ENCODE data around the gene CSTA. TPM values are rescaled to one million over a fixed set of nuclear protein-coding genes. Genes with fewer than 3 reads are reported as not detected.

CSTA gene
- total and polyA plus RNA-seq, 2 of the 8 experiments (the other 6 are each of a cell fraction or from before 2014, with no cell fraction given) = not detected

DNA sequence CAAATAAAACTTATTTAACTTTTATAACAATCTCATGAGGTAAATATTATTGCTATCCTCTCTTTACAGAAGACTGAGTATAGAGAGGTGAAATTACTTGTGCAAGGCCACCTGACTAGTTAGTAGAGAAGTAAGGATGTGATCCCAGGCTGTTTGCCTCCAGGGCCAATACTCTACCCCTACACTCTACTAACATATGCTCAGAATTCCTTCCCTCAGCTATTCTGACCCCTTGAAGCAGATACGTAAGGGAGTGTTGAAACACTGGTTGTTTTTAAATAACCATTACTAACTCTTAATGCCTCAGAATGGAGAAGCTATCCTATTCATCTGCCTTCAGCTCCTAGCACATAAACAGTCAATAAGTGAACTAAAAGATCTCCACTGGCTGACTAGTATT, 24.1 kb downstream of the CSTA start:
- Histone ChIP-seq H2BK12ac (ENCODE audit: low read depth, low read length) (no peak overlapping the region), H4K8ac (ENCODE audit: extremely low read depth, insufficient read depth, low read length) (no peak overlapping the region), H3K36me3 (ENCODE audit: control insufficient read depth in 2 of 4, insufficient read depth in 4 of 4, low read length in 3 of 4) (no peaks in the 10 kb centered on the region), H2AK5ac (ENCODE audit: low read depth, low read length) (no peak overlapping the region), H3K4me2 (ENCODE audit: insufficient read depth in 1 of 2, low read depth in 2 of 2, low read length in 2 of 2) (no peak overlapping the region), H3K4ac (replicated peaks; ENCODE audit: insufficient read length, low read depth, low read length) (no peak overlapping the region), H2BK120ac (replicated peaks; ENCODE audit: low read depth, low read length) (no peak overlapping the region), H3K18ac (ENCODE audit: extremely low read depth, low read length) (no peak overlapping the region), H2BK5ac (ENCODE audit: low read depth, low read length) (no peak overlapping the region), H3K79me2 (ENCODE audit: control insufficient read depth in 1 of 2, insufficient read depth in 2 of 2, low read length in 2 of 2) (no peaks in the 10 kb centered on the region), H2BK20ac (ENCODE audit: low read length) (no peak overlapping the region), H3K23me2 (ENCODE audit: low read depth, low read length) (no peaks in the 10 kb centered on the region), H4K5ac (ENCODE audit: insufficient read length, low read depth, low read length) (no peak overlapping the region), H3K27me3 (replicated peaks in 1 of 4; ENCODE audit: control insufficient read depth in 3 of 4, extremely low read depth in 1 of 4, insufficient read depth in 3 of 4, low read length in 3 of 4) (no peaks in the 10 kb centered on the region), H2BK15ac (ENCODE audit: low read length) (no peak overlapping the region), H3K9ac (replicated peaks in 1 of 4; ENCODE audit: extremely low read depth in 1 of 4, low read depth in 3 of 4, low read length in 3 of 4) (no peak overlapping the region), H3K4me1 (replicated peaks in 1 of 4; ENCODE audit: control insufficient read depth in 3 of 4, insufficient read depth in 4 of 4, low read length in 3 of 4) (no peaks in the 10 kb centered on the region), H3K4me3 (ENCODE audit: extremely low read depth in 1 of 4, insufficient read depth in 2 of 4, low read depth in 3 of 4, low read length in 4 of 4) (no peak overlapping the region), H3K23ac (ENCODE audit: insufficient read length) (no peak overlapping the region), H3K9me3 (ENCODE audit: insufficient read depth in 2 of 2, low read depth in 1 of 2, low read length in 1 of 2) (no peaks in the 10 kb centered on the region), H3K56ac (replicated peaks; ENCODE audit: insufficient read length, low read depth, low read length) (no peak overlapping the region), H2AFZ (ENCODE audit: low read length) (no peak overlapping the region), H3K14ac (ENCODE audit: insufficient read length) (no peak overlapping the region), H4K91ac (replicated peaks; ENCODE audit: insufficient read length, low read length) (no peak overlapping the region), H4K20me1 (replicated peaks in 1 of 2; ENCODE audit: control insufficient read depth in 1 of 2, insufficient read depth in 2 of 2, low read length in 2 of 2) (no peaks in the 10 kb centered on the region), H3K27ac (ENCODE audit: low read depth, low read length) (no peak overlapping the region), H3K79me1 (ENCODE audit: low read depth, low read length) (no peaks in the 10 kb centered on the region)
- no peak for TF ChIP-seq JUN (IDR thresholded peaks at IDR 0.05; ENCODE audit: low read depth, low read length)
- no peak for TF ChIP-seq NRF1 (IDR thresholded peaks at IDR 0.05; ENCODE audit: low read depth, low read length)
- no peak for TF ChIP-seq TBP (IDR thresholded peaks at IDR 0.05; ENCODE audit: low read depth, low read length)
- no peak for TF ChIP-seq TEAD4 (IDR thresholded peaks at IDR 0.05; ENCODE audit: low read depth, low read length)
- DNase-seq (ENCODE audit: low read depth in 1 of 2, low spot score in 2 of 2) = no peak
- CTCF ChIA-PET (ENCODE audit: partially characterized antibody) = interaction anchor here (0.6 to 1.4 kb wide), 5 partner anchors 43 to 258 kb away, joined by 3 to 5 read pairs (median 3); no protein-coding TSS in a partner anchor
- 91% methylated on average over 1 of the region's 1 CpG; no CpG with 5 or more reads in 1 of the 2 experiments for WGBS, 2 experiments (ENCODE audit: extremely low coverage in 1 of 2, insufficient coverage in 1 of 2, insufficient read length in 1 of 2, insufficient replicate concordance in 2 of 2, low coverage in 1 of 2, low lambda C conversion rate in 2 of 2, missing lambda C conversion rate in 1 of 2)
- POLR2A ChIA-PET (ENCODE audit: partially characterized antibody) = interaction anchor here (0.7 kb wide), 2 partner anchors 16 to 254 kb away, joined by 3 to 4 read pairs; no protein-coding TSS in a partner anchor
- FAIRE-seq = no peak

All from H1 (cell line).